ENCODE measurements around the gene PRKAA1.
A peak's percentile ranks its signal among the peaks of the same experiment; 100 is the strongest.

Gene PRKAA1

DNA sequence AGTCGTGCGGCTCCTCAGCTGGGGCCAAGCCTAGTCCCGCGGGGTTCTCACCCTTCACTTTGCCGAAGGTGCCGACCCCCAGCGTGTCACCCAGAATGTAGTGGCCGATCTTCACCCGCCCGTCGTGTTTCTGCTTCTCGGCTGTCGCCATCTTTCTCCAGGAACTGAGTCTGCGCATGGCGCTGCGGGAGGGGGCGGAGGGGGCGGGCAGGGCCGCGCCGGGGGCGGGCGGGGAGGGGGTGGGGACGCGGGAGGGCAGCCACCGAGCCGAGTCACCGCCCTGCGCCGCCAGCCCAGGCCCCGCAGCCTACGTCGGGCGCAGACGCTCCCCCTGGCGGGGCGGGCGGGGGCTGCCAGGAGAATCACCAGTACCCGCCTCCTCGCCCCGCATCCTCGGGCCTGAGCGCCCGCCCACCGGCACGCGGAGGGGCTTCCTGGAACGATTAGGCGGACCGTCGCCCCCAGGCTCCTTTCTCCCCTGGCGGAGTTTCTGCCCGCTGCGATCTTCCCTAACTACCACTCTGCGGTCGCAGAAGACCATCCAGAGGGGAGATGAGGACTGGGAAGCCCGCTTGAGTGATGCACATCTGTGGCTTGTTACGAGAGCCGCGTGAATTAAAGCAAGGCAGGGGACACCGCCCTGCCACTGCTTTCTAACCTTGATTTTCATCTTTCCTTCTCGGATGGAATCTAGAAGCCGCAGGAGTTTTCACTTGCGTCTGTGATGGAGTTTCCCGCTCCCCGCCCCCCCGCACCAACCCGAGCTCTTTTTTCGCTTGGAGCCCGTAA lies at the start of gene PRKAA1:
PRKAA1 (minus strand) TSS at position 363 of the 789 bp plus-strand sequence; CDS start at position 178, 185 bp downstream.
- peak; percentile 47 for DNase-seq (ENCODE audit: low read depth, low spot score)

DNA sequence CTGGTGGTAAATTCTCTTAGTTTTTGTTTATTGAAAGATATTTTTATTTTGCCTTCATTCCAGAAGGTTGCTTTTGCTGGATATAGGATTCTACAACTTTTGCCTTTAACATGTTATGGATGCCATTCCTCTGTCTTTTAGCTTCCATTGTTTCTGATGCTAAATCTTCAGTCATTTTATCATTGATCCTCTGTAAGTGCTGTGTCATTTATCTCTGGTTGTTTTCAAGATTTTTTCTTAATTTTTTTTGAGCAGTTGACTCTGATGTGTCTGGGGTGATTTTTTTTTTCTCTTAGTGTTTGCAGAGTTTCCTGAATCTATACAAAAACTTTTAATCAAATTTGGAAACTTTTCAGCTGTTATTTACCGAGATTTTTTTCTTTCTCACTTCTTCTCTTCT lies 49.4 kb upstream of the PRKAA1 start:
- no peak for DNase-seq (ENCODE audit: low read depth, low spot score)

DNA sequence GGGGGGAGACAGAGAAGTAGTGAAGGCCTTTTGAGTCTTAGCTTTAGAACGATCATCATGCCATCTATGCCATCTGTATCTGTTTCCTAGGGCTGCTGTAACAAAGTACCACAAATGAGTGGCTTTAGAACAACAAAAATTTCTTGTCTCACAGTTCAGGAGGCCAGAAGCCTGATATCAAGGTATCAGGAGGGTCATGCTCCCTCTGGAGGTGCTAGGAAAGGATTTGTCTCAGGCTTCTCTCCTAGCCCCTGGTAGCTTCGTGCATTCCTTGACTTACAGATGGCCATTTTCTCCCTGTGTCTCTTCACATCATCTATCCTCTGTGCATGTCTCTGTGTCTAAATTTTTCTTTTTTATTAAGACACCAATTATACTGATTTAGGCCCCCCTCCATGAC lies 48.2 kb upstream of the PRKAA1 start:
- no peak for DNase-seq (ENCODE audit: low read depth, low spot score)

DNA sequence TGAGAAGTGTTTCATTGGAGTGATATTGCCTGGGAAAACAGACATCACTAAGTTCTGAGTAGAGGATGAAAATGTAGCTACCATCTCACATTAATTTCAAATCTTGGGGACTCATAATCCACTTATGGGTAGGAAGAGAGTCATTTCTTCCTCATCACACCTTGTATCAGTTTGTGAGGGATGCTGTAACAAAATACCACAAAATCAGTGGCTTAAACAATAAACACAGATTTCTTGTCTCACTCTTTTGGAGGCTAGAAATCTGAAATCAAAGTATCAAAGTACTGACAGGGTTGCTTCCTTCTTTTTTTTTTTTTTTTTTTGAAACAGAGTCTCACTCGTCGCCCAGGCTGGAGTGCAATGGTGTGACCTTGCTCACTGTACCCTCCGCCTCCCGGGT lies 46.4 kb upstream of the PRKAA1 start:
- DNase-seq (ENCODE audit: low read depth, low spot score) = no peak

DNA sequence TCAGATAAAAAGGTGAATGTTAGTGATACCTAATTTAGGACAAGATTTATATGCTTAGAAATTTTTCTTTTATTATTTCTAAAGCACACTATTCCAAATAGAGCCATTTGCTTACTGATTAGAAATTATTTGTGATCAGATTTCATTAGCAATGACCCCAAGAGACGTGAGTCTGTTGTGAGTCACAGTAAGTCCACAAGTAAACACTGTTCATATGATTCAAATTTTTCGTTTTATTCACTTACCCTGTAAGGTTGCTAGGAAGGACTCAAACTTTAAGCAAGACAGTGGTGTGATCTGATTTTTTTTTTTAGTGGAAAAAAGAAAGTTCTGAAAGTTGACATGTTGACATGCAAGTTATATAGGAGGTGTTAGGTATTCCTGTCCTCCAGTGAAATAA lies 44.2 kb upstream of the PRKAA1 start:
- DNase-seq (ENCODE audit: low read depth, low spot score) = no peak

DNA sequence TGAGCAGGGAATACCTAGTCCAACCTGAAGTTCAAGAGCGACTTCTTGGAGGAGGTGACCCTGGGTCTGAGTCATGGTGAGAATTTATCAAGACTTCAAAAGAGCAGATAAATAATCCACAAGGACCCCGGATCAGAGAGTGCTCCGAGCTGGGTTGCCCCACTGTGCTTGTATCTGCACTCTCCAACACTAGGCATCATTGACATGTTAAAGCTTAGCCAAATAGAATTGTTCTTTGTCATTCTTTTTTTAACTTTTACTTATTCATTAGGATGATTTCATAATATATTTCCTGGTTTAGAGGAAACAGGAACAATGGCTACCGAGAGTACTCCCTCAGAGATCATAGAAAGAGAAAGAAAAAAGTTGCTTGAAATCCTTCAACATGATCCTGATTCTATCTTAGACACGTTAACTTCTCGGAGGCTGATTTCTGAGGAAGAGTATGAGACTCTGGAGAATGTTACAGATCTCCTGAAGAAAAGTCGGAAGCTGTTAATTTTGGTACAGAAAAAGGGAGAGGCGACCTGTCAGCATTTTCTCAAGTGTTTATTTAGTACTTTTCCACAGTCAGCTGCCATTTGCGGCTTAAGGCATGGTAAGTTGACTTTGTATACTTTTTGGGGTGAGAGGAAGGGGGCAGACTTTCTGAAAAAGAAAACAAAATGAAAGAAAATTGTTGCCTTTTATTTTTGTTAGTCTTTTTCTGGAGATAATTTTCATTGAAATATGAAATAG lies 43.1 kb upstream of the PRKAA1 start, which contains the start of gene CARD6:
CARD6 (plus strand) TSS at position 300 of the 738 bp plus-strand sequence; CDS start at position 316, 16 bp downstream.
- DNase-seq (ENCODE audit: low read depth, low spot score) = no peak

DNA sequence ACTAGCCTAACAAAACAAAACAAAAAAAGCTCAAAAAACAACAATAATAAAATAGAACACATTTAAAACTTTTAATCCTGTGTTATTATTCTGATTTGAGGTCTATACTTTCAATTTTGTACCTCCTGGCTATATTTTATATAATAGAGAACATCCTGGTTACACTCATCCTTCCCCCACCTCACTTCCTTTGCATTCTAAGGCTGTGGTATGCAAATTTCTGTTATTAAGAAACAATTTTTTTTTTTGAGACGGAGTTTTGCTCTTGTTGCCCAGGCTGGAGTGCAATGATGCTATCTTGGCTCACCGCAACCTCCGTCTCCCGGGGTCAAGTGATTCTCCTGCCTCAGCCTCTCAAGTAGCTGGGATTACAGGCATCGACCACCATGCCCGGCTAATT lies 39.9 kb upstream of the PRKAA1 start:
- no peak for DNase-seq (ENCODE audit: low read depth, low spot score)

DNA sequence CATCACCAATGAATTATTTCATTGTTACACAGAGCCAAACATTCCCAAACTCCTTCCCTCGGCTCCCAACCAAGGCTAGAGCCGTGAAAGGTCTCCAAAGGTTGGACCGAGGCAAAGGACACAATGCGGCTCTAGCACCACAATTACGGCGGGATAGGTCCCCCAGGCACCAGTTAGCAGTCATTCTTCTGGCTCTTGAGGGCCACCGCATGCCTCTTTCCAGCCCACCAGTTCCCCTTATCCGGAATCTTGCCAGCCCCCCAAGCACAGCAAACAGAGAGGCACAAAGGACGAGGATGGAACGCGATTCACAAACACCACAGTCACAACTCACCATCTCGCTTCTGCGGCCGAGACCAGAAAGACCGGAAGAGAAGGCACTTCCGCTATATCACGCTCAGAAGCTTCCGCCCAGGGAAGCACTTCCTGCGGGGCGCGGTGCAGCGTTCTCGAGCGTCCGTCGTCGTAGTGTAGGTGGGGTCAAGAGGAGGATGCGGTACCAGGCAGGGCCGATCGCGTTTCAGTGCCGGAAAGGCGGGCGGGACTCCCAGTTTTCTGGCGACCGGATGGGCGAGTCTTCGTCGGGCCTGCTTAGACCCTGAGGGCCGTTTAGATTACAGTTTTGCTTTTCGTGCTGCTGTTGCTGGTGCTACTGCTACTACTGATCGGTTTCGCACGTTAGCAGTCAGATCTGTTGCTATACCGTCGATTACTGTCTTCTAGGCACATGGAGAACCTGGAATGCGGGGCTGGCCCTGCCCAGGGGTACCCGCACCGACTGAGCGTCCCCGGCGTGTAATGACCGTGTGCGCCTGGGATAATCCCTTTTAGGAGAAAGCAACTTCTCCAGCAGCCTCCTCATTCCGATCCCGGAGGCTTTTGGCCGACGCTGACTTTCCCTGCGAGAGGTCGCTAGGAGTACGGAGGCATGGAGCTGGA lies 36.9 kb upstream of the PRKAA1 start, which contains the start of gene RPL37:
RPL37 (minus strand) TSS at position 374 of the 939 bp plus-strand sequence; CDS start at position 337, 37 bp downstream.
- peak; percentile 91 for DNase-seq (ENCODE audit: low read depth, low spot score)

DNA sequence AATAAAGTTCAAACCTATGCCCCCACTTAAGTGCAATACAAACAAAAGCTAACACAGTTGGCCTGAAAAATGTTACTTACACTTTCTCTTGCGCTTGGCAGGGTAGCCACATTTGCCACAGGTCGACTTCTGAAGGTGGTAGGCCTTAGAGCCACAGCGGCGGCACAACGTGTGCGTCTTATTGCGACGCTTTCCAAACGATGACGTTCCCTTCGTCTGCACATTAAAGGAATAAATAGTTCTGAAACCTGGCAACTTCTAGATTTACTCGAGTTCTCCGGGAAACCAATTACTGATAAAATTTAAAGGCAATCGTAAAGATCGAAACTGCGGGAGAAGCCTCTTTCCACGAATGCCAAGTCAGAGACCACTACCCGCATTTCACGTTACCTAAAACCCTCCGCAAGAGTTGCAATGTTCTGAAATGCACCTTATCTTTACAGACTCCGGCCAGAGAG lies 36.2 kb upstream of the PRKAA1 start:
- no peak for DNase-seq (ENCODE audit: low read depth, low spot score)

DNA sequence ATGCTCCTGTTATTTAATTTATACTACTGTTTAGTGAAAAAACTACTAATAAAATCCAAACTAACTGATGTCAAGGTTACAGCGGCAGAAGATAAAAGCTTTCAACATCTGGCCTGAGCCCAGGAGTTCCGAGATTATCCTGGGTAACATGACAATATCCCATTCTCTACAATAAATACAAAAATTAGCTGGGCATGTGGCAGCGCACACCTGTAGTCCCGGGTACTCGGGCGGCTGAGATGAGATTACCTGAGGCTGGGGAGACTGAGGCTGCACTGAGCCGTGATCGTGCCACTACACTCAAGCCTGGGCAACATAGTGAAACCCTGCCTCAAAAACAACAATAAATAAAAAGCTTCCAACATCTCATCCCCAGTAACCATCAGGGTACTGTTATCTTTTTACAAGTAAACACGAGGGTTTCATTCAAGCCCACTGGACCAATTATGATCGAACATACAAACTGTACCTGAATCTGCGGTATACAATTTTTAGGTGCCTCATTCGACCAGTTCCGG lies 35.6 kb upstream of the PRKAA1 start:
- no peak for DNase-seq (ENCODE audit: low read depth, low spot score)

DNA sequence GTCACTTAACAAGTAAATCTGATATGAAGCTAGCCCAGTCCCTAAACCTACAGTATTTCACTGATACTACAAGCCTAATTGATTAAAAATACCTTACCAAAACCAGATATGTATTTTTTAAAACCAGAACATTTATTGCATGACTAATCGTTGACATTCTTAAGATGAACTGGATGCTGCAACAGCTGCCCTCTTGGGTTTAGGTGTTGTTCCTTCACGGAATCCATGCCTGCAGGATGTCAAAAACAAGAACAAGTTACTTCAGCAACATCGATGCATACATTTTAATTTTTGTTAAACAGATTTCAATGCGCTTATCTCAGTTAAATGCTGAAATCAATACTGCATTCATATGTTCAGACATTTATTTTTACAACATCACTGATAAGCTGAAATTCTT lies 34.2 kb upstream of the PRKAA1 start:
- DNase-seq (ENCODE audit: low read depth, low spot score) = no peak

DNA sequence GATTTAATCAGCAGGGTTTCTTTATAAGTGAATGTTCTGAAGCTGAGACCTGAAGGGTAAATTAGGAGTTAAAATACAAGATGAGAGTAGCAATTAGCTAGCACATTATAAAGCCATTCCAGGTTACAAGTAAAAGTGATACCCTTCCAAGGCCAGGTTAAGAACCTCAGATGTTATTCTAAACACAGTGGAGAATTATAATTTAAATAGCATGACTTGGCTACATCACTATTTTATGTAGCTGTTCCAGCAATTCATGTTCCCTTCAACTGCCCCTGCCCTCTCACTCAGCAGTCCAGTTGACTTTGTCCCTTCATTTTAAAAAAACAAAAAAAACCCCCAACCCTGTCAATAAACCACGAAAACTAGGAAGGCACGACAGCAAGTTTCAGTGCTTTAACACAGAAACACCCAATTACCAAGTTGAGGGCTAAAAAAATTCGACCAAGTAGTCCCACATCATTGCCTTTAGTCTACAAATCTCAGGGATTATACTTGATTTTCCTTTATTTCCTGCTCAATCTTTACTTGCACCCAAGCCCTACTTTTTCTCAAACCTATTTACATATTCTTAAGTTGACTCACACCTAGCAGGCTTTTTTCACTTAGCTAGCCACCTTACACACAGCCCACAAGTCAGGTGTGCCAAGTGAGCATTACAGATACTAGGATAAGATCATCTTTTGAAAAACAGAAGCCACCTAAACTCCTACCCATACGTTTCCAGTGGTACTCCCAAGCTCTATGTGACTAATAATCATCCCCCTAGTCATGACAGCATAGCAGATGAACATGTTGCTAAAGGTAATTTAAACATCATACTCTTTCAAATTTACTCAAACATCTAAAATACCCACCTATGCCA lies 33.4 kb upstream of the PRKAA1 start:
- DNase-seq (ENCODE audit: low read depth, low spot score) = no peak

DNA sequence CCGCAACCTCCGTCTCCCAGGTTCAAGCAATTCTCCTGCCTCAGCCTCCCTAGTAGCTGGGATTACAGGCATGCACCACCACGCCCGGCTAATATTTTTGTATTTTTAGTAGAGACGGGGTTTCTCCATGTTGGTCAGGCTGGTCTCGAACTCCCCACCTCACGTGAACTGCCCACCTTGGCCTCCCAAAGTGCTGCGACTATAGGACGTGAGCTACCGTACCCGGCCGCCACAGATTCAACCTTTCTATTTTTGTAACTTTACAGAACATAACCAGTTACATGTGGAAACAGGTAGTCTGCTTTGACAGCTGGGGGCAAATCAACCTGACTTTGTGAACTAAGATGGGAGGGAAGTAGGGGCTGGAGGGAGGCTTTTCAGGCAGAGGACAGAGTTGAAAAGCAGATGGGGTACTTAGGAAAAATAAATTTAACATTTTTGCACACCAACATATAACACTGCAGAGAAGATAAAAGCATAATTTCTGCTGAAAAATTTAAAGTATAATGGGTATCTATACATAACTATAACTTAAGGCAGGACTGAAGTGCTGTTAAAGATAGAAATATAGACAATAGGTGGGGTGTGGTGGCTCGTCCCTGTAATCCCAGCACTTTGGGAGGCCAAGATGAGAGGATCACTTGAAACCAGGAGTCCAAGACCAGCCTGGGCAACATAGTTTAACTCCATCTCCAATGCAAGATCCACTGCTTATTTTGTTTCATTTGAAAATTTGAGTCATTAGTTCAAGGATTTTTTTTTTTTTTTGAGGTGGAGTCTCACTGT lies 31.8 kb upstream of the PRKAA1 start:
- DNase-seq (ENCODE audit: low read depth, low spot score) = no peak

DNA sequence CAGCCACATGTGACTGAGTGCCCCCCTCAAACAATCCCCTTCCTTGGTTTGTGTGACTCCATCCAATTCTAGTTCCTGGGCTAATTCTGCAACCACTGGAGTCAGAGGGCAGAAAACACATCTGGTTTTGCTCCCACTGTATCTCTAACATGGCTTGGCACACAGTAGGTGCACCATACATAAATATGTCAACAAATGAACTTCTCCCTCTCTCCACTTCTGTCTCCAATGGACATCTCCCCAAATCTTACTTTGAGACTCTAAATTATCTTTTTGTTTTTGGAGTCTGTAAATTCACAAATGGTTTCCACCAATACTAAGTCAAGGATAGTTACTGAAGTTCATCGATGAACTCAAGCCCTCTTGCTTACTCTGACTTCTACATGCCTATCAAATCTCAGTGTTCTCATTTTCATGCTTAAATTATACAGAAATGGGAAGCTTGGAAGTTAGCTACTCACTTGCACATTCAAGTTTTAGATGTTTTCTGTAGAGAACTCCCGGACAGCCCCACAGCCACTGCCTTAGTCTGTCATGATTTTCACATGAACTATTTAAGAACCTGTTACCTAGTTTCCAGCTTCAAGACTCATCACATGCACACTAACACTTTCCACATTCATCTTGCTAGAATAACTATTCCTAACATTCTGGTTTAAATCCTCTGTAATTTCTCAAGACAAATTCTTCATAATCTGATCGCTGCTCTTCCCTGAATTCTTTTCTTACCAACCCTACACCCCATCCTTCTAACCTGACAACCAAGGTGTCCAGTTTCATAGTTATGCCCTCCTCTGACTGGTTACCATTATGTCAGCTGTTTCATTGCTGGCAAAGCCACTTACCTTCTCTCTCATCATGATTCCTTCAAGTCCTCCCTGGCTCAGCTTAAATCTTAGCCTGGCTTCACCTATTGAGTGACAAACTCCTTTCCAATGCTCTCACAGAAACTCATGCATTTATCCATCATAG lies 30.8 kb upstream of the PRKAA1 start:
- no peak for DNase-seq (ENCODE audit: low read depth, low spot score)

DNA sequence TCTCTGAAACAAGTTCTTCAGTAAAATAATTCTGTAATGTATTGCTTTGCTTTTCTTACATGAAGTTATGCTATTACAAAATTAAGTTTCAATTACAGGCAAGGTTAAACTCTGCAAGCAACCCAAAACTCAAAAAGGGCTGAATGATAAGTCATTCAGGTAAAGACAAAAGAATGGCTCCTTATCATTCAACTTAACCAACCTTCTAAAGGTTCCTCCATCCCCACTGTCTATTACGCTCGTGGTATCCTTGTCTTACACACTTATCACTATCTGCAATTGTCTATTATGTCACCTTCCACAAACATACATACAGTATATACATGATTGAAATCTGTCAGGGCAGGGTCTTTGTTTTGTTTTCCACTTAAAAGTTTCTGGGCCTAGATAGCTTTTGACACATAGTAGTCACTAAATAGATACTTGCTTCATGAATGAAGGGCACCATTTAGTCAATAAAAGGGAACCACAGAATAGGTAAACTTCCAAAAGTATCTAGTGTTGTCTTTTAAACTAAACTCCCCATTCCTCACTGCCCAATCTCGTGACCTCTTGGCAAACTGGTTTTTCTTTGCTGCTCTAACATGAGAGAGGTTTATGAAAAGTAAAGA lies 30.0 kb upstream of the PRKAA1 start:
- no peak for DNase-seq (ENCODE audit: low read depth, low spot score)

DNA sequence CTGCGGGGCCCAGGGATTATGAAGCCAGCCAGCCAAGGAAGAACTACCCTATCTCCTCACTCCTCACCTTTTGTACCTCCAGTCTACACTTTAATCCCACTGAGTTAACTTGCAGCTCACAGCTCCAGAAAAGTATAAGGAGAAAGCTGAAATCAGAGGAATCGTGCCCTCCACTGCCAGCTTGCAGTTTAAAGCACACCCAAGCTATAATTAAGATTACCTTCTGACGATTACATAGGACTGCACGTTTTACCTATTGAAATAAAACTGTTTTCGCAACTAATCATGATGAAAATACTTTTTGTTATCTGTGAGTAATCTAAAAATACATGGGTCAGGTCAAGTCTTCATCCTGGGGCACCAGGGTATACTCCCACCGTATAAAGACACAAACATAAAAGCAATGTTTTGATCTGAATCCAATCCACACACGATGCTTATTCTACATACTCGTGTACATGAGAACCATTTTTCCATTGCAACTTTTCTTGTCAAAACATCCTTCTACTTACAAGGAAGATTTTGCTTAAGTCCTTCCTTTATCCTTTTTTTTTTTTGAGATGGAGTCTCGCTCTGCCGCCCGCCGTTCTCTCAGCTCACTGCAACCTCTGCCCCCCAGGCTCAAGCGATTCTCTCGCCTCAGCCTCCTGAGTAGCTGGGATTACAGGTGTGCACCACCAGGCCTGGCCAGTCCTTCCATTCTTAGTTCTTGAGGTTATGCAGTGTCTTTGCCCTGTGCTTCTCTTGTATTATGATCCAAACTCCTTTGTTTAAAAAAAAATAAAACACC lies 29.2 kb upstream of the PRKAA1 start:
- DNase-seq (ENCODE audit: low read depth, low spot score) = no peak

Measured in iPS DF 19.7 (cell line).